ENCODE results near the gene NR3C2. TPM values are rescaled to one million over a fixed set of nuclear protein-coding genes. Genes with fewer than 3 reads are reported as not detected.

Gene NR3C2
- total and polyA plus RNA-seq, 10 of the 15 experiments (the other 5 are each of a cell fraction or from before 2014, with no cell fraction given), result 0.05 to 0.11 (median 0.08) TPM; not detected in 4

- no peak for FAIRE-seq
- 2% methylated on average over 4 of the region's 4 CpGs for WGBS (ENCODE audit: insufficient coverage, insufficient replicate concordance, low lambda C conversion rate, missing lambda C conversion rate)
- RAD21 ChIA-PET (ENCODE audit: unreplicated experiment), result no interaction called here
Measured at GRCh38 chr4:148238811-148239493, 203.3 kb downstream of the NR3C2 start.

GRCh38 chr4:148238086-148238485 lies 204.1 kb downstream of the NR3C2 start:
- CTCF ChIA-PET, result no interaction called here
- Histone ChIP-seq H3K4me2 (ENCODE audit: control insufficient read depth, insufficient read depth) (no peak overlapping the region), H3K27ac (ENCODE audit: control insufficient read depth, insufficient read depth) (no peak overlapping the region), H4K20me1 (ENCODE audit: control insufficient read depth, insufficient read depth) (no peaks in the 10 kb centered on the region), H3K36me3 (ENCODE audit: control insufficient read depth in 2 of 2, insufficient read depth in 2 of 2, low read length in 1 of 2) (no peaks in the 10 kb centered on the region), H3K9me3 (replicated peaks; ENCODE audit: control insufficient read depth, insufficient read depth, low read length) (no peaks in the 10 kb centered on the region), H3K9ac (ENCODE audit: control insufficient read depth, insufficient read depth, low read length) (no peak overlapping the region), H3K4me1 (ENCODE audit: control insufficient read depth, insufficient read depth, low read length) (no peaks in the 10 kb centered on the region), H3K4me3 (no peak overlapping the region), H3K79me2 (ENCODE audit: control insufficient read depth, insufficient read depth, low read length) (no peaks in the 10 kb centered on the region), H2AFZ (ENCODE audit: control insufficient read depth, low read depth, low read length) (no peak overlapping the region), H3K27me3 (replicated peaks in 1 of 2; ENCODE audit: control insufficient read depth in 2 of 2, insufficient read depth in 2 of 2, low read length in 1 of 2) (no peaks in the 10 kb centered on the region)
- RAD21 ChIA-PET (ENCODE audit: unreplicated experiment), result no interaction called here
- BruUV-seq (replicated peaks), result no TSS peak
- POLR2A ChIA-PET, result no interaction called here
- 0% methylated on average over 3 of the region's 3 CpGs for WGBS (ENCODE audit: insufficient coverage, insufficient replicate concordance, low lambda C conversion rate, missing lambda C conversion rate)
- FAIRE-seq, result no peak
- ATAC-seq, result no peak
- SMC1A ChIA-PET (ENCODE audit: uncharacterized antibody, unreplicated experiment), result no interaction called here
- TF ChIP-seq YY1 (IDR thresholded peaks at IDR 0.05; ENCODE audit: low read depth, low read length), result no peak
- TF ChIP-seq, protein P1, sequence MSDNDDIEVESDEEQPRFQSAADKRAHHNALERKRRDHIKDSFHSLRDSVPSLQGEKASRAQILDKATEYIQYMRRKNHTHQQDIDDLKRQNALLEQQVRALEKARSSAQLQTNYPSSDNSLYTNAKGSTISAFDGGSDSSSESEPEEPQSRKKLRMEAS (IDR thresholded peaks at IDR 0.05; ENCODE audit: low read depth, low read length), result no peak
- TF ChIP-seq STAT3 (IDR thresholded peaks at IDR 0.05; ENCODE audit: low read depth, low read length), result no peak
- intact Hi-C loops (cut with micrococcal nuclease; ENCODE audit: unreplicated experiment), result no loop called here
- in situ Hi-C loops (cut with MboI), result no loop called here
- no peak for DNase-seq (ENCODE audit: low read depth, low spot score)

More at GRCh38 chr4:148238811-148239493, 203.3 kb downstream of the NR3C2 start:
- ATAC-seq (no peak), DNase-seq (ENCODE audit: low read depth, low spot score) (no peak)
- ChIA-PET CTCF (no interaction called here), SMC1A (ENCODE audit: uncharacterized antibody, unreplicated experiment) (interaction anchor here (0.7 kb wide), 1 partner anchor 630 kb away, joined by 3 read pairs; no protein-coding TSS in a partner anchor), POLR2A (interaction anchor here (0.6 kb wide), 1 partner anchor 182 kb away, joined by 3 read pairs; no protein-coding TSS in a partner anchor)
- H3K36me3 ChIP-seq (ENCODE audit: control insufficient read depth in 2 of 2, insufficient read depth in 2 of 2, low read length in 1 of 2), result no peaks in the 10 kb centered on the region
- H3K4me3 ChIP-seq, result no peak overlapping the region
- no peaks in the 10 kb centered on the region for H3K27me3 ChIP-seq (replicated peaks in 1 of 2; ENCODE audit: control insufficient read depth in 2 of 2, insufficient read depth in 2 of 2, low read length in 1 of 2)
- intact Hi-C loops (cut with micrococcal nuclease; ENCODE audit: unreplicated experiment) (no loop called here), in situ Hi-C loops (cut with MboI) (no loop called here)
- no peak overlapping the region for H3K9ac ChIP-seq (ENCODE audit: control insufficient read depth, insufficient read depth, low read length)
- no peak overlapping the region for H3K27ac ChIP-seq (ENCODE audit: control insufficient read depth, insufficient read depth)
- no peaks in the 10 kb centered on the region for H3K4me1 ChIP-seq (ENCODE audit: control insufficient read depth, insufficient read depth, low read length)
- no TSS peak for BruUV-seq (replicated peaks)
- TF ChIP-seq POU2F2 (IDR thresholded peaks at IDR 0.05; ENCODE audit: borderline replicate concordance, low read depth, low read length) (no peak), DPF2 (IDR thresholded peaks at IDR 0.05) (no peak), ASH2L (IDR thresholded peaks at IDR 0.05; ENCODE audit: borderline replicate concordance, low read depth) (no peak), ZNF24 (IDR thresholded peaks at IDR 0.05) (no peak), RBBP5 (conservative IDR thresholded peaks at IDR 0.05) (no peak)
- H3K79me2 ChIP-seq (ENCODE audit: control insufficient read depth, insufficient read depth, low read length), result no peaks in the 10 kb centered on the region
- H3K4me2 ChIP-seq (ENCODE audit: control insufficient read depth, insufficient read depth), result no peak overlapping the region
- no peaks in the 10 kb centered on the region for H3K9me3 ChIP-seq (replicated peaks; ENCODE audit: control insufficient read depth, insufficient read depth, low read length)
- no peaks in the 10 kb centered on the region for H4K20me1 ChIP-seq (ENCODE audit: control insufficient read depth, insufficient read depth)
- H2AFZ ChIP-seq (ENCODE audit: control insufficient read depth, low read depth, low read length), result no peak overlapping the region
